Erythroblast (primary cell): ENCODE data around the gene CCSER2.

Experiments
- GATA1 ChIP-seq: IDR thresholded peaks from 2 replicates; pipeline ENCODE4 v1.6.1; 2011; ENCODE audit warnings: low read depth, mild to moderate bottlenecking, control low read depth, low read length, moderate library complexity
- POLR2A ChIP-seq: IDR thresholded peaks from 2 replicates; pipeline ENCODE4 v1.6.1; 2011; ENCODE audit warnings: mild to moderate bottlenecking, low read length

DNA sequence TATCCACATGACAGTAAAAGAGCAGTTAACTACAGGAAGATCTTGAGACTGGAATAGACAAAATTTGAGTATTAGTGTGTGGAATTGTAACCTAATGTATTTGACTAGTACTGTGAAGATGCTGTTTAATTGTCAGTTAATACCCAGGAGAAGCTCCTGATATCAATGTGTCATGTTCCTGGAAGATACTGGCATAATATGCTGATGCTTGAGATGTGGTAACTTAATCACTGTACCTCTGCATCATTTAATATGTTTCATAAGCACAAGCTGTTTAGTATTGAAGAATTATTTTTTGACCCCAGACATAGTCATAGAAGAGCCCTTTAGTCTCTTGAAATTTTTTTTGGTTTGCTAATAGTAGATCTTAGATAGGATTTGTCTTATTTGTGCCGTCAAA is 15.4 kb downstream of the CCSER2 start:
- TF ChIP-seq POLR2A (no peak), GATA1 (no peak)
